Lung (tissue), 12 donors: Measurements from ENCODE around the gene ECHDC1. TPM values are rescaled to one million over a fixed set of nuclear protein-coding genes. Genes with fewer than 3 reads are reported as not detected.
A peak's percentile ranks its signal among the peaks of the same experiment; 100 is the strongest.
"Not testable (repeated sequence)": the region's sequence is repeated elsewhere in the genome, so short reads cannot be mapped to it uniquely, and the experiment has no call there.

Source experiments
- ATAC-seq: fragments of 200-7000 bp; cut with Tn5 transposase; one replicate; pipeline ENCODE4 v1.9.1; 2020; ENCODE audit warnings: moderate number of reproducible peaks; ENCODE audit not compliant: insufficient read depth, low FRiP score
- DNase-seq, 3 donors: peaks; one replicate each; pipeline ENCODE4 v3.0.0-alpha.2; 2013 to 2017
- H3K27ac ChIP-seq, 2 donors: one replicate each; pipeline ENCODE4 v1.5.1; 2013; ENCODE audit warnings: mild to moderate bottlenecking in 2 of 2, moderate library complexity in 2 of 2, control low read depth in 1 of 2, inconsistent platforms in 1 of 2, low read depth in 1 of 2, low read length in 1 of 2
- H3K27me3 ChIP-seq, 3 donors: one replicate each; pipeline ENCODE4 v1.5.1; 2013; ENCODE audit warnings: low read length in 2 of 3; ENCODE audit not compliant: control insufficient read depth in 3 of 3, insufficient read depth in 3 of 3
- H3K36me3 ChIP-seq, 4 donors: one replicate each; pipeline ENCODE4 v1.5.1; 2013; ENCODE audit warnings: low read length in 4 of 4, mild to moderate bottlenecking in 1 of 4, moderate library complexity in 1 of 4; ENCODE audit not compliant: control insufficient read depth in 4 of 4, insufficient read depth in 4 of 4
- H3K4me1 ChIP-seq, 5 donors: one replicate each; pipeline ENCODE4 v1.5.1; 2013; ENCODE audit warnings: low read length in 5 of 5, mild to moderate bottlenecking in 2 of 5, moderate library complexity in 1 of 5; ENCODE audit not compliant: control insufficient read depth in 5 of 5, insufficient read depth in 5 of 5
- H3K4me3 ChIP-seq: one replicate; pipeline ENCODE4 v1.5.1; 2013; ENCODE audit warnings: mild to moderate bottlenecking, control low read depth, moderate library complexity
- H3K9ac ChIP-seq, 2 donors: one replicate each; pipeline ENCODE4 v1.5.1; 2013; ENCODE audit warnings: low read length in 2 of 2, control low read depth in 1 of 2; ENCODE audit not compliant: insufficient read depth in 1 of 2
- H3K9me3 ChIP-seq, 4 donors: one replicate each; pipeline ENCODE4 v1.5.1; 2013; ENCODE audit warnings: low read length in 3 of 4, mild to moderate bottlenecking in 1 of 4, moderate library complexity in 1 of 4; ENCODE audit not compliant: control insufficient read depth in 4 of 4, insufficient read depth in 3 of 4
- CTCF ChIP-seq: IDR thresholded peaks from 2 replicates; pipeline ENCODE4 v1.5.1; 2012; ENCODE audit warnings: mild to moderate bottlenecking; ENCODE audit errors: control extremely low read depth, extremely low read depth
- WGBS, 2 donors: extraction: QIAGEN DNeasy Blood & Tissue Kit; methylation state at CpG; one replicate each; pipeline ENCODE4 v1.1.7; 2013; 5-methylcytosine and 5-hydroxymethylcytosine counted together
- polyA plus RNA-seq, 2 donors: library from polyadenylated mRNA; stranded (reverse); fragments of 200-250 nt; gene quantifications; one replicate each; pipeline ENCODE4 v1.2.1, GENCODE V29; 2013
- total RNA-seq, 2 donors: library from RNA; depleted of rRNA in 1 of 2; stranded (reverse); fragments of >200 nt in 1 of 2; gene quantifications; one replicate each; pipeline ENCODE4 v1.2.1, GENCODE V29; 2014 to 2021
- donor health status: control.
- donor health status: control.
- donor health status: Bipolar disorder and iron deficiency.
- donor health status: healthy.
- donor health status: DM: yes; HTN: yes; CAD: no.

ECHDC1 gene
- total and polyA plus RNA-seq, 4 donors = 56.5 to 119 (median 81.4) TPM

GRCh38 chr6:127332383-127332961 is 10.9 kb downstream of the ECHDC1 start:
- no peak for TF ChIP-seq CTCF
- no peak for DNase-seq
- H3K9me3 ChIP-seq = no peaks in the 10 kb centered on the region
- H3K9ac ChIP-seq = no peak overlapping the region
- no peak overlapping the region for H3K4me3 ChIP-seq
- ATAC-seq = peak; percentile 35
- 62 to 69% methylated on average over 4 of the region's 4 CpGs for WGBS, 2 donors
- H3K4me1 ChIP-seq = no peaks in the 10 kb centered on the region
- no peaks in the 10 kb centered on the region for H3K27me3 ChIP-seq
- H3K27ac ChIP-seq = no peak overlapping the region
- H3K36me3 ChIP-seq = peaks cover 0 to 8% (median 4%) of the 10 kb centered on the region in 4 donors

- WGBS, 2 donors = 56 to 68% methylated on average over 3 of the region's 3 CpGs
- ATAC-seq, DNase-seq, H3K4me1 ChIP-seq, H3K27ac ChIP-seq, H3K9ac ChIP-seq, H3K27me3 ChIP-seq, H3K4me3 ChIP-seq, H3K9me3 ChIP-seq: not testable (repeated sequence)
- H3K36me3 ChIP-seq = peaks cover 0 to 16% (median 4%) of the 10 kb centered on the region in 4 donors
These were observed 12.2 kb downstream of the ECHDC1 start for GRCh38 chr6:127331256-127331655.

GRCh38 chr6:127328043-127328609 is 15.3 kb downstream of the ECHDC1 start:
- Histone ChIP-seq H3K9ac (no peak overlapping the region), H3K27ac (no peak overlapping the region), H3K27me3 (no peaks in the 10 kb centered on the region), H3K4me1 (no peaks in the 10 kb centered on the region), H3K4me3 (no peak overlapping the region), H3K36me3 (peaks cover 6 to 31% (median 9%) of the 10 kb centered on the region in 4 donors), H3K9me3 (no peaks in the 10 kb centered on the region)
- no peak for DNase-seq
- ATAC-seq = no peak
- no peak for TF ChIP-seq CTCF

- H3K27ac ChIP-seq = no peak overlapping the region
These were observed 23.7 kb downstream of the ECHDC1 start for GRCh38 chr6:127319686-127320085.

More at GRCh38 chr6:127319686-127320085, 23.7 kb downstream of the ECHDC1 start:
- Histone ChIP-seq H3K9ac (no peak overlapping the region), H3K4me3 (no peak overlapping the region), H3K27me3 (no peaks in the 10 kb centered on the region), H3K4me1 (no peaks in the 10 kb centered on the region), H3K36me3 (peaks cover 0 to 6% (median under 1%) of the 10 kb centered on the region in 4 donors), H3K9me3 (no peaks in the 10 kb centered on the region)
- DNase-seq = no peak
- ATAC-seq = no peak
- TF ChIP-seq CTCF = no peak
- 97 to 100% methylated on average over 1 of the region's 1 CpG for WGBS, 2 donors
